ENCODE results near the gene SOAT1. TPM values are rescaled to one million over a fixed set of nuclear protein-coding genes. Genes with fewer than 3 reads are reported as not detected.
A peak's percentile ranks its signal among the peaks of the same experiment; 100 is the strongest.

Gene SOAT1
- total RNA-seq, 1 experiment from 2014 or later = 20.9 TPM

DNA sequence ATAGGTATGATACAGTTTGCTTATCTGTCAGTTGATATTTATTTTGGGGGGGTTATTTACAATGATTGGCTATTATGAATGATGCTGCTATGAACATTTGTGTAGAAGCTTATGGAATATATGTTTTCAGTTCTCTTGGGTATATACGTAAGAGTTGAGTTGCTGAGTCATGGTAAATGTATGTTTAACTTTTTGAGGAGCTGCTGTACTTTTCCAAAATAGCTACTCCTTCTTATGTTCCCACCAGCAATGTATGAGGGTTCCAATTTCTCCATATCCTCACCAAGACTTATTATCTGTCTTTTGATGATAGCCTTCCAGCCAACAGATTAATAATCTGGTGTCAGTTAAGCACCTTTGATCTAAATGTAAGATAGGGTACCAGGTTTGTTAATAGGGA lies 11.9 kb downstream of the SOAT1 start:
- DNase-seq (ENCODE audit: low spot score) = no peak

DNA sequence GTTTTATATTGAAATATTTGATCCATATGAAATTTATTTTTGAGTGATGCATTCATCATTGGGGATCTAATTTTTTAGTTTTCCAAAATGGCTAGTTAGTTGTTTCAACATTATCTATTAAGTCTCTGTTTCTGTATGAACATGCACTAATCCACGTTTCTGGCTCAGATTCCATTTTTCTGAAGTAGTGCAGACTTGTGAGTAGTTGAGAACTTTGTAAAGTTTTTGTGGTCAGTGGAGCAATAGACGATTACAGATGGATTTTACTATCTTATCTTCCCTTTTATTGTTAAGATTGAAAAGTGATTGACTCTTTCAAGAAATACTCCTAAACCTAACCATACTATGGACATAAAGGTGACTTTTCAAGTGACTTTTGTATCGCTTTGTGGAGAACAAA lies 16.7 kb downstream of the SOAT1 start:
- no peak for DNase-seq (ENCODE audit: low spot score)

DNA sequence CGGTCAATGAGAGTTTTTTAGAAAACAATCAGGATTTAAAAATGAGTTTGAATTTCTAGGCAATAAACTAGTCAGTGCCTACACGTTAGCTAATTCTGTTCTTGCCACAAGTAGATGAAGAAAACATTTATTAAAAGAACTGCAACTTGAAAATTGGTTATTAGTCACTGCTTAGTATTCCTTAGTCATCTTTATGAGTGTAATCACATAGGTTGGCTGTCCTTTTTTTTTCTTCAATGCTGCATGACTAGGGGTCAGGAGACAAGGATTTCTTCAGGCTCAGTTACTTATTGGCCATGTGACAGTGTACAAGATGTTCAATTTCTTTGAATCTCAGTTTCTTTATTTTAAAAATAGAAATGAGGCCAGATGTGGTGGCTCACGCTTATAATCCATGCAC lies 17.1 kb downstream of the SOAT1 start:
- peak; percentile 17 for DNase-seq (ENCODE audit: low spot score)

DNA sequence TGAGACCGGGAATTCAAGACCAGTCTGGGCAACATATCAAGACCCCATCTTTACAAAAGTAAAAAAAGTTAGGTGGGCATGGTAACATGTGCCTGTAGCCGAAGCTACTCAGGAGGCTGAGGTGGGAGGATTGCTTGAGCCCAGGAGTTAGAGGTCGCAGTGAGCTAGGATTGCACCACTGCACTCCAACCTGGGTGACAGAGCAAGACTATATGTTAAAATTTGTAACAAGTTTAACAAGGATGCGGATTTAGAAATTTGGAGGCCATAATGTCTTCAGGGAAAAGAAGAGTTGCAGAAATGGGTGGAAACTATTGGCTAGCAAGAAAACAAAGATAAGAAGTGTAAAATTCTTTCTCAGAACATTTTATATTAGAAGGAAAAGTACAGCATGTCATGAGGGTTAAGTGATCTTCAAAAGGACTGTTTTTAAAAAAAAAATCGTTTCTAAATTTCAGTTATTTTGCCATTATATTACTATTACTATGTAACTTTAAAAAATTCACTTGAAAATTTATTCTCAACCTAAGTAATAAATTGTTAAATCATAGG lies 17.6 kb downstream of the SOAT1 start:
- no peak for DNase-seq (ENCODE audit: low spot score)

DNA sequence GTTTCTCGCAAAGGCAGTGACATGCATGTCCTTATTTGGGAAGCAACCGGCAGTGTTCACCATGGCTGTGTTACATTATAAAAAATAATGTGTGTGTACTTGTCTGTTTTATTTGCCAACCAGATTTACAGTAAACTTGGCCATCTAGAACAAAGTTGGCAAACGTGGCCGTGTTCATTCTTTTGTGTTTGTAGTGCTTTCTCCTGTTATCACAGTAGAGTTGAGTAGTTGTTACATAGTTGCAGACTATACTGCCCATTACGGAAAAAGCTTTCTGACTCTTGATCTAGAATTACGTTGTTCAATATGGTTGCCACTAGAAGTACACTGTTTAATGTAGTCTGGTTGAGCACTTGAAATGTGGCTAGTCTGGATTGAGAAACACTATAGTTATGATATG lies 19.4 kb downstream of the SOAT1 start:
- DNase-seq (ENCODE audit: low spot score) = no peak

DNA sequence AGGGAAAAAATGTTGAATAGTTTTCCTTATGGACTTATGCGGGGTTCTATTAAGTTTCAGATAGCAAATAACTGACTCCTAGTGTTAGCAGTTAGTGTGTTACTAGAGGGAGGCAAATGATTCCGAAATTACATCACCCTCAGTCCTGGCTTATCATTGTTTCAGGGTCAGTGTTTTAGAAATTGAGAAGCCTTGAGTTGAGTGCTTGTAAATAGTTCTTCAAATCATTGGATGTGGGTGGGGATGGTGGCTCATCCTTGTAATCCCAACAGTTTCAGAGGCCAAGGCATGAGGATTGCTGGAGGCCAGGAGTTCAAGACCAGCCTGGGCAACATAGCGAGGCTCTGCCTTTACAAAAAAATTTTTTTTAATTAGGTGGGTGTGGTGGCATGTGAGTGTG lies 21.3 kb downstream of the SOAT1 start:
- DNase-seq (ENCODE audit: low spot score) = no peak

DNA sequence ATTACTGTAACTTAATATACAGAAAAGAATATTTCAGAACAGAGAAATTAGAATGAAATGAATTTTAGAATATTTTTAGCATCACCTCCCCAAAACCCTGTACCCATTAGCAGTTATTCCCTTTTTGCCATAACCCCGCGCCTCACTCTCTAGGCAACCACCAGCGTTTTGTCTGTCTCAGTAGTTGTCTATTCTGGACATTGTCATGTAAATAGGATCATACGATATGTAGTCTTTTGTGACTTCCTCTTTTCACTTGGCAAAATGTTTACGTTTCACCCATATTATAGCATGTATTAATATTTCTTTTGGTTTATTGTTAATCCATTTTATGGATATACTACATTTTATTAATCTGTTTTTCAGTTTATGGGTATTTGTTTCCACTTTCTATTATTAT lies 24.9 kb downstream of the SOAT1 start:
- DNase-seq (ENCODE audit: low spot score) = no peak

DNA sequence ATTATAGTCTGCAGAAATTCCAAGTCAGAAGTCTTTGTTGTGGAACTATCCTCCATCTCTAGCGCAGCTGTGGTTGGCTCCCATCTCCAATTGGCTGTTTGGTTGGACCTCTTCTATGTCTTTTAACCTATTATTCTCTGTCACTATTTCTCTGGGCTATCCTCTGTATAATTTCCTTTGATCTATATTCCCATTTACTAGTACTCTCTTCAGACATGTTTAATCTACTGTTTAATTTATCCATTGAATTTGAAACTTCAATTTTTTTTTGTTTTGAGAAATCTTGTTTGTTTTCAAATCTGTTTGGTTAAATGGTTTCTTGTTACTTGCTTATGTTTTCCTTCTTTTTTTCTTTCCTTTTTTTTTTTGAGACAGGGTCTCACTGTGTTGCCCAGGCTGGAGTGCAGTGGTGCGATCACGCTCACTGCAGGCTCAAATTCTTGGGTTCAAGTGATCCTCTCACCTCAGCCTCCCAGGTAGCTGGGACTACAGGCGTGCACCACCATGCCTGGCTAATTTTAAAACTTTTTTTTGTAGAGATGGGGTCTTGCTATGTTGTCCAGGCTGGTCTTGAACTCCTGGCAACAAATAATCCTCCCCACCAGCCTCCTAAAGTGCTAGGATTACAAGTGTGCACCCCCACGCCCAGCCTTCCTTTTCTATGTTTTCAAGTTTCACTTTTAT lies 28.1 kb downstream of the SOAT1 start:
- no peak for DNase-seq (ENCODE audit: low spot score)

DNA sequence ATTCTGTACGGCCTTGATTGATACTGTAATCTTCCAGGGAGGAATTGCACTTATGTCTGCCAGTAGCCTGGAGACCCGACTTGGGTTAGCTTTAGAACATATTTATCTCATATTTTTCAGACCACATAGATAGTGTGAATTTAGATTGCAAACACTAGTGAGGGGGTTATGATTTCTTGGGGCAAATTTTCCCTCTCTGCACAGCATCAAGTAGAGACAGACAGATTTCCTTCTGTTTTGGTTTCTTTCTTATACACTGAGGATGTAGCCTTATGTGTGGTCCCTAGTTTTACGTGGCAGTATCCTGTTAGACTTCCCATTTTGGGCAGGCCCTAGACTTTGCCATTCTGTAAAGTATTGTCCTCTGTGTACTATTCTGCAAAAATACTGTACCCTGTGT lies 29.0 kb downstream of the SOAT1 start:
- no peak for DNase-seq (ENCODE audit: low spot score)

DNA sequence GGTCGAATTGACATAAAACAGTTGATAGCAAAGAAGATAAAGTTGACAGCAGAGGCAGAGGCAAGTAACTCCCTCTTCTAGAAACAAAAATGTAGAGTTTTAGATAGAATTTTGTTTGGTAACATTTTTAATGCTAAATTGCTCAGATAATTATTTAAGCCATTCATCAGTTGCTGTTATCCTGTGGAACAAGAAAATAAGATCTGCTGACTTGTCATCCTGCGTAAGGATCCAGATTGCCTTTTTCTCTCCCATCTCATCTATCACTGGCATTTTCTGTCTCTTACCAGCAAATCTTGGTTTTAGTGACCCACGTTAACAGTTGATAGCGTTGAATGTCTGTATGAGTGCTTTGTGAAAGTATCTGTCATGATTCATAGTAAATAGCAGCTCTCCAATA lies 29.8 kb downstream of the SOAT1 start:
- DNase-seq (ENCODE audit: low spot score) = no peak

DNA sequence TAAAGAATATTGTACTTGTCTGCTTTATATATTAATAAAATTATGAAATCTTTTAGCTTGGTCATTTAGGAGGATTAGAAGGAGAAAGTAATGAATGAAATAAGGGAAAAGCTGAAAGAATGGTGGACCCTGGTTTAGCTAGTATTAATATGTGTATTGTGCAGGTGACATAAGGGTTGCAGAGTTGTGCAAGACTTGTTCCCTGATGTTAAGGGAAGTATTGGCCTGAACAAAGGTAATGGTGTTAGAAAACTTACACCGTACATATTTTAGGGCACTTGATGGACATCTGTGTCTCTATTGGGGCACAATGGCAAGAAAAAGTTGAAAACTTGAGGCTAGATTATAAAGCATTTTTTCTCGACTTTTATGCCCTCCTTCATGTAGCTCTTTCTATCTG lies 32.2 kb downstream of the SOAT1 start:
- DNase-seq (ENCODE audit: low spot score) = no peak

DNA sequence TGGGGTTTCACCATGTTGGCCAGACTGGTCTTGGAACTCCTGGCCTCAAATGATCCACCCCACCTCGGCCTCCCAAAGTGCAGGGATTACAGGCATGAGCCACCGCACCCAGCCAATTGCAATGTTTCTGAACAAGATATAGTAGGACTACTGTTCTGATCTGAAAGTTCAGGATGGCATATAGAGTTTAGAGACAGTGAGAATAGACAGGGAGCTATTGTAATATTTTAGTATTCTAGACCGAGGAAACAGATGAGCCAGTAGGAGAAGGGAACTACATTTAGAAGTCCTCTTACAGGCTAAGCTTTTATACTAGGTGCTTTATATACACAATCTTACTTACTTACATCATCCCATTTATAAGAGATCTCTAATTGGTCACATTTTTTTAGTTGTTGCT lies 33.1 kb downstream of the SOAT1 start:
- DNase-seq (ENCODE audit: low spot score) = no peak

DNA sequence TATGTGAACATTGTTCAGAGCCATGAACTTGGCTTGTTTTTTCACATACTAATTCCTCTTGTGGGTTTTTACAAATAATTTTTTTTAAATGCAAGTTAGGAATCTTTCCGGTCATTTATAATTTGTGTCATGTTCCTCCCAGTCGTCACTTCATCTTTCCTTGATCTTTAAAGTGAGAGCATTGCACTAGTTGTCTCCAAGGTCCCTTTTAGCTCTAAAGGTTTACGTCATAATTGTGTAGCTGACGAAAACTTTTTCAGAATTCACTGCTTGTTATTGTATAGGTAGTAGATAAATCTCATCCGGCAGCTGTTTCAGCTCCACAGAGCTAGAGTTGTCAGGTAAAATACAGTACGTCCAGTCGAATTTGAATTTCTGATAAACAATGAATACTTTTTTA lies 33.6 kb downstream of the SOAT1 start:
- DNase-seq (ENCODE audit: low spot score) = no peak

DNA sequence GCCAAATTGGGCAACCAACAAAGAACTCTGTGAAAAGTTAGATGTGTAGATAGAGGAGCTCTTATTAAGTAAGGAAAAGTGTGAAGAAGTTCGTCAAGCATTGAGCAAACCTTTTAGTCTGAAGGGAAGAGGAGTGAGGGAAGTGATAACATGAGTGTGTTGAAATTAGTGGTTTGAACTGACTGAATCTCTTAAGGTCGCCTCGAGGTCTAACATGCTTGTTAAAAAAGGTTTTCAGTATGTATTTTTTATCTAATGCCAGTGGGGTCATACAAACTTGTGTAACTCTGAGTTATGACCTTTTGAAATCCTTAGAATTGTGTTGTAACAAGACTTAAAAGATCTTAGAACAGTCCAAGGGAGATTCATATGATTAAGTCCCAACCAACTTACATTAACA lies 34.1 kb downstream of the SOAT1 start:
- DNase-seq (ENCODE audit: low spot score) = no peak

DNA sequence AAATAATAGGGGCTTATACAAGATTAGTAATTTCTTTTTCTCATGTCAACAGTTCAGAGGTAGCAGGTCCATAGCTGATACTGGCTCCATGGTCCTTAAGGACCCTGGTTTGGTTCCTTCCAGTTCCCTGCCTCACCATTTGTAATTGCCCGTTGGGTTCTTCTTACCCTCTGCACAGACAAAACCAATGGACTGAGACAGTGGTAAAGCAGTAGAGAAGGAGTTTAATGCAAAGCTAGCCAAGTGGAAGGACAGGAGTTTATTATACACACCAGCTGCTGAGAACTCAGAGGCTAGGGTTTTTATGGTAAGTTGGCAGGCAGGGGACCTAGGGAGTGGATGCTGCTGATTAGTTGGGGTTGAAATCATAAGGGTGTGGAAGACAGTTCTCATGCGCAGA lies 36.3 kb downstream of the SOAT1 start:
- DNase-seq (ENCODE audit: low spot score) = no peak

DNA sequence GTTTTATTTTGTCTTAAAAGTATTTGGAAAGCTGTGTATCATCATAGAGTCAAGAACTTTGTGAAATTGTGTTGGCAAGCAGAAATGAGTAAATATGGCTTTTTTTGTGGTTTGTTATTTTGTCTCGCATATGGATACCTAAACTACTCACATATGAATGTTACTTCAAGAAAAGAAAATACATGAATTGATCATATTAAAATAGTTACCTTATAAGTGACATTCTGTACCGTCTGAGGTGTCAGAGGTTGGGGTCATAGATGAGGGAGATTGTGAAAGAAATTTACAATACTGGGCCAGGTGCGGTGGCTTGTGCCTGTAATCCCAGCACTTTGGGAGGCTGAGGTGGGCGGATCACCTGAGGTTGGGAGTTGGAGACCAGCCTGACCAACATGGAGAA lies 40.8 kb downstream of the SOAT1 start:
- DNase-seq (ENCODE audit: low spot score) = no peak

DNA sequence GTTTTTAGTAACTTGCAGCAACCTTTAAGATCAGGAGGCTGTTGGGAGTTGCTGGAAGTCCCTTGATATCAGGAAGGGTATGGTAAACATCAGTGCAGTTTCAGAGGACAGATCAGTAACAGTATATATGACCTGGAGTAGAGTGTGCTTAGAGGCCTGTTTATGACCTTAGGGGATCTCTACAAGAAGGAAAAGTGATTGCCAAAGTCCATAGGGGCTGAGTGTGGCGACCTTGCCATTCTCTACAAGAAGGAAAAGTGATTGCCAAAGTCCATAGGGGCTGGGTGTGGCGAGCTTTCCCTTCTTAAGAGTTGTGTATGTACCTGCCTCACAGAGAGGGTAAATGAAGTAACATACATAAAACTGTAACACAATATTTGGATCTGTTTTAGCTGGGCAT lies 43.7 kb downstream of the SOAT1 start:
- DNase-seq (ENCODE audit: low spot score) = no peak

DNA sequence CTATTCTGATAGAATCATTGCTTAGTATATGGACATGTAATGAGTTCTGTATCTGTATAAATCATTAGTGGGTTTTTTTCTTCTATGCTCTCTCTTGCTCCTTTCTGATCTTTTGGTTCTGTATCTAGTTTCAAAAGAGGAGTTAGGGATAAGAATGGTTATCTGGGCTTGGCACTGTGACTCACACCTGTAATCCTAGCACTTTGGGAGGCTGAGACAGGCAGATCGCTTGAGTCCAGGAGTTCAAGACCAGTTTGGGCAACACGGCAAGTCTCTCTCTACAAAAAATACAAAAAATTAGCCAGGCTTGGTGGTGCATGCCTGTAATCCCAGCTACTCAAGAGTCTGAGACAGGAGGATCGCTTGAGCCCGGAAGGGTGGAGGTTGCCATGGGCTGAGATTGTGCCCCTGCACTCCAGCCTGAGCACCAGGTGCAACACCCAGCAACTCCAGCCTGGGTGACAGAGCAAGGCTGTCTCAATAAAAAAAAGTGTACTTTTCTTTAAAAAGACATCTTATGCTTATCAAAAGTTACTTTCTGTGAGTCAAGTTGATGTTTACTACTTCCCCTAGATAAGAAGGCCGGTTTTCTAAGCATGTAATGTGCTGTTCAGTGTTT lies 44.5 kb downstream of the SOAT1 start:
- no peak for DNase-seq (ENCODE audit: low spot score)

DNA sequence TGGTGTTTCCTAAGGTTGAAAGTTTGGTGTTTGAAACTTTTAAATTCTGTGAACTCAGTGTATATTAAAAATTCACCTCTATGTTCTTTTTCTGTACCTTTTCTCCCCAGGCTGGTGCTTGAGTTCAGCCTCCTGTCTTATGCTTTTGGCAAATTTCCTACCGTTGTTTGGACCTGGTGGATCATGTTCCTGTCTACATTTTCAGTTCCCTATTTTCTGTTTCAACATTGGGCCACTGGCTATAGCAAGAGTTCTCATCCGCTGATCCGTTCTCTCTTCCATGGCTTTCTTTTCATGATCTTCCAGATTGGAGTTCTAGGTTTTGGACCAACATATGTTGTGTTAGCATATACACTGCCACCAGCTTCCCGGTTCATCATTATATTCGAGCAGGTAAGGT lies 47.3 kb downstream of the SOAT1 start:
- no peak for DNase-seq (ENCODE audit: low spot score)

DNA sequence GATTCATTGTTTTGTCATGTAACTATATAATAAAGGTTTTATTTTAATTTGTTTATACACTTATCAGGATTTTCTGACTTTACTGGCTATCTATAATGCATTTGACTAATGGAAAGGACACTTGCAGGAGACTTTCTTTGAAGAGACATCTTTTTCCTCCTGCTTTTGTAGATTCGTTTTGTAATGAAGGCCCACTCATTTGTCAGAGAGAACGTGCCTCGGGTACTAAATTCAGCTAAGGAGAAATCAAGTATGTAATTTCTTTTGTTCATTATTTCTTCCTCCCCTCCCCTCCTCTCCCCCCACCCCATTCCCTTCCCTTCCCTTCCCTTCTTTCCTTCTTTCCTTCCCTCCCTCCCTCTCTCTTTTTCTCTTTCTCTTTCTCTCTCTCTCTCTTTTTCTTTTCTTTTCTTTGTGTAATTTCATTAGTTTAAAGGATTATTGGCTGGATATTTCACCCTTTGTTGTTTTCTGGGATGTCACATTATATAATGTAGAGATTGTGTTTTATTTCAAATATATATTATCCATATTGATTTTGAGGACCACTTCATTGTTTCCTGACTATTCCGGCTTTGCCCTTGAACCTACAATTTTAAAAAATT lies 48.4 kb downstream of the SOAT1 start:
- no peak for DNase-seq (ENCODE audit: low spot score)

DNA sequence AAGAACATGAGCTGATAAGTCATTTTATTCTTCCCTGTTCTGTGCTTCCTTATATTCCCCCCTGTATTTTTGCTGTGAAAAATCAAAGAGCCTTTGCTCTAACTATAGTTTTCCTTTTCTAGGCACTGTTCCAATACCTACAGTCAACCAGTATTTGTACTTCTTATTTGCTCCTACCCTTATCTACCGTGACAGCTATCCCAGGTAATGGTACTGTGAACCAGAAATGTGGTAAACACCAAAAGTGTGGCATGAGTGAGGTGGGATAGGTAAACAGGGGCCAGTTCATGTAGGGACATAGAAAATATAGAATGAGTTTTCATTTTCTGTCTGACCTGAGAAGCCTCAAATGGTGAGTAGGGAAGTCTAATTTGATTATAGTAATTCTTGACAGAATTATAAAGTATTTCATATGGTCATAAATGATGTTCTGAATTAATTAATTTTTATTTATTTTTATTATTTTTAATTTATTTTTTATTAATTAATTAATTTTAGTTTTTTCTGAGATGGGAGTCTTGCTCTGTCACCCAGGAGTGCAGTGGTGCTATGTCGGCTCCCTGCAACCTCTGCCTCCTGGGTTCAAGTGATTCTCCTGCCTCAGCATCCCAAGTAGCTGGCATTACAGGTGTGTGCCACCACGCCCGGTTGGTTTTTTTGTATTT lies 49.3 kb downstream of the SOAT1 start:
- no peak for DNase-seq (ENCODE audit: low spot score)

DNA sequence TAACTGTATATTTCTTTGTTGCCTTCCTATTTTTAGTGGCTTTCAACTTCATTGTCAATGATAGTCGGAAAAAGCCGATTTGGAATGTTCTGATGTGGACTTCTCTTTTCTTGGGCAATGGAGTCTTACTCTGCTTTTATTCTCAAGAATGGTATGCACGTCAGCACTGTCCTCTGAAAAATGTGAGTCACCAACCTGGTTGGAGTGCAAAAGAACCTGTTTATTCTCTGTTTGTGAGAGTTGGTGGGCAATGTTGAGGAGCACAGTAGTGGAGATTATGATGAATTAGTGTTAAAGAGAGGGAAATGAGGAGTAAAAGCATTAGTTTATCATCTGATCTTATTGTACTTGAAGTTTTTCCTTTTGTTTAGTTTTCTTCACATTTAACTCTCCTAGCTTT lies 57.7 kb downstream of the SOAT1 start:
- no peak for DNase-seq (ENCODE audit: low spot score)

DNA sequence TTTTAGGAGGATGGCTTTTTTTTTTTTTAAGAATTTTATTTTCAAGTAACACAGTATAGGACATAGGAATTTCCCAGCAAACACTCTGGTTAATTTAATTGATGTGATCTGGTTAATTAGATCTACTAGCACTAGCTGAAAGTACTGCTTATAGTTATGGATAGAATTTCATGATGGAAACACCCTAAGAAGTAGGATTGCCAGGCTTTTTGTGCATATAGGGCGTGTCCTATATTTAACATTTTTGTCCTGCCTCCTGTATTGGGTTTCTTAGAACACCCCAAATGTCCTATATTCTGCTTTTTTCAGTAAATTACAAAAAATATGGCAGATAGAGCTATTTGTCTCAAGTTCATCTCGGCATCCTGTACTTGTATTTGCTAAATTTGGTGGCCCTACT lies 58.6 kb downstream of the SOAT1 start:
- no peak for DNase-seq (ENCODE audit: low spot score)

All from H4 (cell line).